ENCODE measurements around the gene MRPS16. TPM values are rescaled to one million over a fixed set of nuclear protein-coding genes. Genes with fewer than 3 reads are reported as not detected.

MRPS16 gene
- total and polyA plus RNA-seq, 9 of the 15 experiments (the other 6 are each of a cell fraction or from before 2014, with no cell fraction given): 65.0 to 239 (median 146) TPM

- TF ChIP-seq ZNF217 (CRISPR knock-in tag; IDR thresholded peaks at IDR 0.05) (no peak), ZNF507 (tag; conservative IDR thresholded peaks at IDR 0.05) (no peak), PRMT5 (CRISPR knock-in tag; IDR thresholded peaks at IDR 0.05) (no peak), SRSF9 (IDR thresholded peaks at IDR 0.05; ENCODE audit: borderline replicate concordance, low read depth, low read length) (no peak), ZNF407 (IDR thresholded peaks at IDR 0.05; ENCODE audit: low read depth) (no peak), RAD21 (CRISPR knock-in tag; conservative IDR thresholded peaks at IDR 0.05 in 1 of 2, IDR thresholded peaks at IDR 0.05 in 1 of 2) (no peak), FOXM1 (IDR thresholded peaks at IDR 0.05; ENCODE audit: low read depth) (peak; percentile 88), FOXM1 (CRISPR knock-in tag; IDR thresholded peaks at IDR 0.05; ENCODE audit: low read depth) (no peak), CHD2 (IDR thresholded peaks at IDR 0.05; ENCODE audit: low read depth, low read length) (no peak), HEY1 (CRISPR knock-in tag; IDR thresholded peaks at IDR 0.05; ENCODE audit: borderline replicate concordance) (0 out of 2 replicates have a peak, but pooled peaks have one; percentile 59), ZNF274 (IDR thresholded peaks at IDR 0.05; ENCODE audit: borderline replicate concordance, low read depth, low read length) (0 out of 2 replicates have a peak, but pooled peaks have one; percentile 19), ZNF583 (CRISPR knock-in tag; IDR thresholded peaks at IDR 0.05) (no peak), ATF4 (CRISPR knock-in tag; IDR thresholded peaks at IDR 0.05) (no peak), ZNF79 (CRISPR knock-in tag; IDR thresholded peaks at IDR 0.05; ENCODE audit: low read depth) (no peak), JUNB (CRISPR knock-in tag; conservative IDR thresholded peaks at IDR 0.05) (no peak), GATAD2A (IDR thresholded peaks at IDR 0.05) (no peak), TOE1 (IDR thresholded peaks at IDR 0.05; ENCODE audit: borderline replicate concordance) (peak; percentile 47; the same call in 1 of the 2 replicates), TOE1 (CRISPR knock-in tag; IDR thresholded peaks at IDR 0.05; ENCODE audit: borderline replicate concordance, low read depth) (no peak)
Measured at GRCh38 chr10:73244866-73245477, 7.5 kb downstream of the MRPS16 start (continued).
